HCT116 (cell line): ENCODE results near the gene YY1.
"Not testable (repeated sequence)": the region's sequence is repeated elsewhere in the genome, so short reads cannot be mapped to it uniquely, and the experiment has no call there.

Experiments used
- CBX3 ChIP-seq: IDR thresholded peaks from 2 replicates; pipeline ENCODE4 v1.6.1; 2012; ENCODE audit warnings: low read depth
- EZH2 ChIP-seq: fragments of 200-600 bp; sonication (generic); IDR thresholded peaks from 2 replicates; pipeline ENCODE4 v1.6.1; 2017; ENCODE audit warnings: antibody characterized with exemption, mixed run types
- EZH2phosphoT487 ChIP-seq: fragments of 200-600 bp; IDR thresholded peaks from 2 replicates; pipeline ENCODE4 v1.6.1; 2018; ENCODE audit warnings: antibody characterized with exemption, borderline replicate concordance
- FOSL1 ChIP-seq: IDR thresholded peaks from 2 replicates; pipeline ENCODE4 v1.6.1; 2012; ENCODE audit warnings: low read depth
- POLR2A ChIP-seq: IDR thresholded peaks from 2 replicates; pipeline ENCODE4 v1.7.0; 2011; ENCODE audit warnings: borderline replicate concordance; ENCODE audit not compliant: insufficient read depth, insufficient read length; ENCODE audit errors: extremely low read depth
- RAD21 ChIP-seq: IDR thresholded peaks from 2 replicates; pipeline ENCODE4 v1.6.1; 2012; ENCODE audit warnings: low read depth, mild to moderate bottlenecking
- YY1 ChIP-seq: IDR thresholded peaks from 2 replicates; pipeline ENCODE4 v1.6.1; 2011; ENCODE audit warnings: low read length, low read depth, moderate library complexity, mild to moderate bottlenecking; ENCODE audit not compliant: insufficient replicate concordance; ENCODE audit errors: extremely low read depth
- ZFX ChIP-seq: fragments of 450-650 bp; IDR thresholded peaks from 2 replicates; pipeline ENCODE4 v1.6.1; 2017
- TF ChIP-seq, protein P1 (sequence below), 3 experiments: fragments of 200-600 bp in 1 of 3; sonication (generic) in 1 of 3; IDR thresholded peaks in 2 of 3; conservative IDR thresholded peaks in 1 of 3; 2 replicates each; pipeline ENCODE4 v1.5.1; 2012 to 2017; ENCODE audit warnings: low read depth in 2 of 3, low read length in 2 of 3, antibody characterized with exemption in 1 of 3, borderline replicate concordance in 1 of 3, control low read depth in 1 of 3, mild to moderate bottlenecking in 1 of 3, mixed read lengths in 1 of 3, mixed run types in 1 of 3, moderate library complexity in 1 of 3; ENCODE audit not compliant: insufficient read depth in 1 of 3
- TF ChIP-seq, protein P2 (sequence below): IDR thresholded peaks from 2 replicates; pipeline ENCODE4 v1.6.1; 2011; ENCODE audit warnings: mild to moderate bottlenecking, low read length, moderate library complexity; ENCODE audit not compliant: insufficient replicate concordance; ENCODE audit errors: extremely low read depth
- TF ChIP-seq, protein P3 (sequence below): IDR thresholded peaks from 2 replicates; pipeline ENCODE4 v1.6.1; 2012
- TF ChIP-seq, protein P4 (sequence below): IDR thresholded peaks from 2 replicates; pipeline ENCODE4 v1.6.1; 2012; ENCODE audit warnings: low read depth

DNA sequence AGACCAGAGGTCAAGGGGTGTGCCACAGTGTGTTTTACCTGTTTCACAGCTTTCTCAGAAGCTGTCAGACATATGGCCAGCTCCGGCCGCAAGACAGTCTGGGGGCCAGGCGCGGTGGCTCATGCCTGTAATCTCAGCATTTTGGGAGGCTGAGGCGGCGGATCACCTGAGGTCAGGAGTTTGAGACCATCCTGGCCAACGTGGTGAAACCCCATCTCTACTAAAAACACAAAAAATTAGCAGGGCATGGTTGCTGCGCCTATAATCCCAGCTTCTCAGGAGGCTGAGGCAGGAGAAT, 49.0 kb downstream of the YY1 start:
- TF ChIP-seq, protein P1, sequence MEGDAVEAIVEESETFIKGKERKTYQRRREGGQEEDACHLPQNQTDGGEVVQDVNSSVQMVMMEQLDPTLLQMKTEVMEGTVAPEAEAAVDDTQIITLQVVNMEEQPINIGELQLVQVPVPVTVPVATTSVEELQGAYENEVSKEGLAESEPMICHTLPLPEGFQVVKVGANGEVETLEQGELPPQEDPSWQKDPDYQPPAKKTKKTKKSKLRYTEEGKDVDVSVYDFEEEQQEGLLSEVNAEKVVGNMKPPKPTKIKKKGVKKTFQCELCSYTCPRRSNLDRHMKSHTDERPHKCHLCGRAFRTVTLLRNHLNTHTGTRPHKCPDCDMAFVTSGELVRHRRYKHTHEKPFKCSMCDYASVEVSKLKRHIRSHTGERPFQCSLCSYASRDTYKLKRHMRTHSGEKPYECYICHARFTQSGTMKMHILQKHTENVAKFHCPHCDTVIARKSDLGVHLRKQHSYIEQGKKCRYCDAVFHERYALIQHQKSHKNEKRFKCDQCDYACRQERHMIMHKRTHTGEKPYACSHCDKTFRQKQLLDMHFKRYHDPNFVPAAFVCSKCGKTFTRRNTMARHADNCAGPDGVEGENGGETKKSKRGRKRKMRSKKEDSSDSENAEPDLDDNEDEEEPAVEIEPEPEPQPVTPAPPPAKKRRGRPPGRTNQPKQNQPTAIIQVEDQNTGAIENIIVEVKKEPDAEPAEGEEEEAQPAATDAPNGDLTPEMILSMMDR (IDR thresholded peaks at IDR 0.05 in 2 of 3, conservative IDR thresholded peaks at IDR 0.05 in 1 of 3; ENCODE audit: borderline replicate concordance in 1 of 3, insufficient read depth in 1 of 3, low read depth in 2 of 3, low read length in 2 of 3), result not testable (repeated sequence)
- not testable (repeated sequence) for TF ChIP-seq FOSL1, EZH2phosphoT487, YY1, RAD21, POLR2A, EZH2, ZFX, CBX3
- TF ChIP-seq, protein P2, sequence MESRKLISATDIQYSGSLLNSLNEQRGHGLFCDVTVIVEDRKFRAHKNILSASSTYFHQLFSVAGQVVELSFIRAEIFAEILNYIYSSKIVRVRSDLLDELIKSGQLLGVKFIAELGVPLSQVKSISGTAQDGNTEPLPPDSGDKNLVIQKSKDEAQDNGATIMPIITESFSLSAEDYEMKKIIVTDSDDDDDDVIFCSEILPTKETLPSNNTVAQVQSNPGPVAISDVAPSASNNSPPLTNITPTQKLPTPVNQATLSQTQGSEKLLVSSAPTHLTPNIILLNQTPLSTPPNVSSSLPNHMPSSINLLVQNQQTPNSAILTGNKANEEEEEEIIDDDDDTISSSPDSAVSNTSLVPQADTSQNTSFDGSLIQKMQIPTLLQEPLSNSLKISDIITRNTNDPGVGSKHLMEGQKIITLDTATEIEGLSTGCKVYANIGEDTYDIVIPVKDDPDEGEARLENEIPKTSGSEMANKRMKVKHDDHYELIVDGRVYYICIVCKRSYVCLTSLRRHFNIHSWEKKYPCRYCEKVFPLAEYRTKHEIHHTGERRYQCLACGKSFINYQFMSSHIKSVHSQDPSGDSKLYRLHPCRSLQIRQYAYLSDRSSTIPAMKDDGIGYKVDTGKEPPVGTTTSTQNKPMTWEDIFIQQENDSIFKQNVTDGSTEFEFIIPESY, result not testable (repeated sequence)
- TF ChIP-seq, protein P3, sequence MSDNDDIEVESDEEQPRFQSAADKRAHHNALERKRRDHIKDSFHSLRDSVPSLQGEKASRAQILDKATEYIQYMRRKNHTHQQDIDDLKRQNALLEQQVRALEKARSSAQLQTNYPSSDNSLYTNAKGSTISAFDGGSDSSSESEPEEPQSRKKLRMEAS, result not testable (repeated sequence)
- TF ChIP-seq, protein P4, sequence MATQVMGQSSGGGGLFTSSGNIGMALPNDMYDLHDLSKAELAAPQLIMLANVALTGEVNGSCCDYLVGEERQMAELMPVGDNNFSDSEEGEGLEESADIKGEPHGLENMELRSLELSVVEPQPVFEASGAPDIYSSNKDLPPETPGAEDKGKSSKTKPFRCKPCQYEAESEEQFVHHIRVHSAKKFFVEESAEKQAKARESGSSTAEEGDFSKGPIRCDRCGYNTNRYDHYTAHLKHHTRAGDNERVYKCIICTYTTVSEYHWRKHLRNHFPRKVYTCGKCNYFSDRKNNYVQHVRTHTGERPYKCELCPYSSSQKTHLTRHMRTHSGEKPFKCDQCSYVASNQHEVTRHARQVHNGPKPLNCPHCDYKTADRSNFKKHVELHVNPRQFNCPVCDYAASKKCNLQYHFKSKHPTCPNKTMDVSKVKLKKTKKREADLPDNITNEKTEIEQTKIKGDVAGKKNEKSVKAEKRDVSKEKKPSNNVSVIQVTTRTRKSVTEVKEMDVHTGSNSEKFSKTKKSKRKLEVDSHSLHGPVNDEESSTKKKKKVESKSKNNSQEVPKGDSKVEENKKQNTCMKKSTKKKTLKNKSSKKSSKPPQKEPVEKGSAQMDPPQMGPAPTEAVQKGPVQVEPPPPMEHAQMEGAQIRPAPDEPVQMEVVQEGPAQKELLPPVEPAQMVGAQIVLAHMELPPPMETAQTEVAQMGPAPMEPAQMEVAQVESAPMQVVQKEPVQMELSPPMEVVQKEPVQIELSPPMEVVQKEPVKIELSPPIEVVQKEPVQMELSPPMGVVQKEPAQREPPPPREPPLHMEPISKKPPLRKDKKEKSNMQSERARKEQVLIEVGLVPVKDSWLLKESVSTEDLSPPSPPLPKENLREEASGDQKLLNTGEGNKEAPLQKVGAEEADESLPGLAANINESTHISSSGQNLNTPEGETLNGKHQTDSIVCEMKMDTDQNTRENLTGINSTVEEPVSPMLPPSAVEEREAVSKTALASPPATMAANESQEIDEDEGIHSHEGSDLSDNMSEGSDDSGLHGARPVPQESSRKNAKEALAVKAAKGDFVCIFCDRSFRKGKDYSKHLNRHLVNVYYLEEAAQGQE, result not testable (repeated sequence)
